ENCODE measurements around the gene ZNF630. TPM values are rescaled to one million over a fixed set of nuclear protein-coding genes. Genes with fewer than 3 reads are reported as not detected.

The ZNF630 gene
- total and polyA plus RNA-seq, 10 of the 15 experiments (the other 5 are each of a cell fraction or from before 2014, with no cell fraction given) = 0.96 to 1.9 (median 1.2) TPM

- POLR2A ChIA-PET = no interaction called here
- no peak for ATAC-seq
- WGBS (ENCODE audit: insufficient coverage, insufficient replicate concordance, low lambda C conversion rate, missing lambda C conversion rate) = 34% methylated on average over 8 of the region's 8 CpGs
These were observed 25.8 kb downstream of the ZNF630 start for GRCh38 chrX:48045410-48046311.

More at GRCh38 chrX:48045410-48046311, 25.8 kb downstream of the ZNF630 start:
- H3K4me2 ChIP-seq (ENCODE audit: control insufficient read depth, insufficient read depth) = no peak overlapping the region
- ChIA-PET SMC1A (ENCODE audit: uncharacterized antibody, unreplicated experiment) (no interaction called here), RAD21 (ENCODE audit: unreplicated experiment) (no interaction called here), CTCF (interaction anchor here (1.3 kb wide), 1 partner anchor 19 kb away, joined by 3 read pairs; no protein-coding TSS in a partner anchor)
- TF ChIP-seq SUPT20H (IDR thresholded peaks at IDR 0.05; ENCODE audit: borderline replicate concordance, control insufficient read depth, low read depth, low read length) (no peak), USF2 (IDR thresholded peaks at IDR 0.05; ENCODE audit: borderline replicate concordance, low read depth, low read length) (no peak), ZNF24 (IDR thresholded peaks at IDR 0.05) (no peak), IKZF1 (conservative IDR thresholded peaks at IDR 0.05) (no peak), CEBPZ (IDR thresholded peaks at IDR 0.05; ENCODE audit: low read depth, low read length) (no peak), CBFB (IDR thresholded peaks at IDR 0.05; ENCODE audit: low read depth) (no peak), ATF7 (IDR thresholded peaks at IDR 0.05; ENCODE audit: low read depth) (no peak), JUND (IDR thresholded peaks at IDR 0.05; ENCODE audit: low read depth, low read length) (no peak), POLR2AphosphoS5 (IDR thresholded peaks at IDR 0.05; ENCODE audit: low read length) (no peak), FOXK2 (IDR thresholded peaks at IDR 0.05) (no peak)
- TF ChIP-seq, protein P1, sequence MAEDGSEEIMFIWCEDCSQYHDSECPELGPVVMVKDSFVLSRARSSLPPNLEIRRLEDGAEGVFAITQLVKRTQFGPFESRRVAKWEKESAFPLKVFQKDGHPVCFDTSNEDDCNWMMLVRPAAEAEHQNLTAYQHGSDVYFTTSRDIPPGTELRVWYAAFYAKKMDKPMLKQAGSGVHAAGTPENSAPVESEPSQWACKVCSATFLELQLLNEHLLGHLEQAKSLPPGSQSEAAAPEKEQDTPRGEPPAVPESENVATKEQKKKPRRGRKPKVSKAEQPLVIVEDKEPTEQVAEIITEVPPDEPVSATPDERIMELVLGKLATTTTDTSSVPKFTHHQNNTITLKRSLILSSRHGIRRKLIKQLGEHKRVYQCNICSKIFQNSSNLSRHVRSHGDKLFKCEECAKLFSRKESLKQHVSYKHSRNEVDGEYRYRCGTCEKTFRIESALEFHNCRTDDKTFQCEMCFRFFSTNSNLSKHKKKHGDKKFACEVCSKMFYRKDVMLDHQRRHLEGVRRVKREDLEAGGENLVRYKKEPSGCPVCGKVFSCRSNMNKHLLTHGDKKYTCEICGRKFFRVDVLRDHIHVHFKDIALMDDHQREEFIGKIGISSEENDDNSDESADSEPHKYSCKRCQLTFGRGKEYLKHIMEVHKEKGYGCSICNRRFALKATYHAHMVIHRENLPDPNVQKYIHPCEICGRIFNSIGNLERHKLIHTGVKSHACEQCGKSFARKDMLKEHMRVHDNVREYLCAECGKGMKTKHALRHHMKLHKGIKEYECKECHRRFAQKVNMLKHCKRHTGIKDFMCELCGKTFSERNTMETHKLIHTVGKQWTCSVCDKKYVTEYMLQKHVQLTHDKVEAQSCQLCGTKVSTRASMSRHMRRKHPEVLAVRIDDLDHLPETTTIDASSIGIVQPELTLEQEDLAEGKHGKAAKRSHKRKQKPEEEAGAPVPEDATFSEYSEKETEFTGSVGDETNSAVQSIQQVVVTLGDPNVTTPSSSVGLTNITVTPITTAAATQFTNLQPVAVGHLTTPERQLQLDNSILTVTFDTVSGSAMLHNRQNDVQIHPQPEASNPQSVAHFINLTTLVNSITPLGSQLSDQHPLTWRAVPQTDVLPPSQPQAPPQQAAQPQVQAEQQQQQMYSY (CRISPR knock-in tag; IDR thresholded peaks at IDR 0.05) = no peak
- TF ChIP-seq, protein P2, sequence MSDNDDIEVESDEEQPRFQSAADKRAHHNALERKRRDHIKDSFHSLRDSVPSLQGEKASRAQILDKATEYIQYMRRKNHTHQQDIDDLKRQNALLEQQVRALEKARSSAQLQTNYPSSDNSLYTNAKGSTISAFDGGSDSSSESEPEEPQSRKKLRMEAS (IDR thresholded peaks at IDR 0.05; ENCODE audit: low read depth, low read length) = no peak
- no peak for FAIRE-seq
- no peak overlapping the region for H3K9ac ChIP-seq (ENCODE audit: control insufficient read depth, insufficient read depth, low read length)
- H4K20me1 ChIP-seq (ENCODE audit: control insufficient read depth, insufficient read depth) = no peaks in the 10 kb centered on the region
- in situ Hi-C loops (cut with MboI) (no loop called here), intact Hi-C loops (cut with micrococcal nuclease; ENCODE audit: unreplicated experiment) (no loop called here)
- H3K27me3 ChIP-seq (replicated peaks in 1 of 2; ENCODE audit: control insufficient read depth in 2 of 2, insufficient read depth in 2 of 2, low read length in 1 of 2) = no peaks in the 10 kb centered on the region
- H3K79me2 ChIP-seq (ENCODE audit: control insufficient read depth, insufficient read depth, low read length) = no peaks in the 10 kb centered on the region
- H3K27ac ChIP-seq (ENCODE audit: control insufficient read depth, insufficient read depth) = no peak overlapping the region
- no peak for DNase-seq (ENCODE audit: low read depth, low spot score)
- no peaks in the 10 kb centered on the region for H3K9me3 ChIP-seq (replicated peaks; ENCODE audit: control insufficient read depth, insufficient read depth, low read length)
- BruUV-seq (replicated peaks) = no TSS peak
- no peaks in the 10 kb centered on the region for H3K4me1 ChIP-seq (ENCODE audit: control insufficient read depth, insufficient read depth, low read length)
- H3K36me3 ChIP-seq (ENCODE audit: control insufficient read depth in 2 of 2, insufficient read depth in 2 of 2, low read length in 1 of 2) = no peaks in the 10 kb centered on the region
- H3K4me3 ChIP-seq = no peak overlapping the region
- H2AFZ ChIP-seq (ENCODE audit: control insufficient read depth, low read depth, low read length) = no peak overlapping the region
